GM21447 (cell line): ENCODE measurements around the gene TRAPPC14.
A peak's percentile ranks its signal among the peaks of the same experiment; 100 is the strongest.

Experiments
- ATAC-seq: cut with Tn5 transposase; IDR thresholded peaks from one replicate; pipeline ENCODE4 v1.9.1; 2021; ENCODE audit not compliant: unreplicated experiment

TRAPPC14 gene

DNA sequence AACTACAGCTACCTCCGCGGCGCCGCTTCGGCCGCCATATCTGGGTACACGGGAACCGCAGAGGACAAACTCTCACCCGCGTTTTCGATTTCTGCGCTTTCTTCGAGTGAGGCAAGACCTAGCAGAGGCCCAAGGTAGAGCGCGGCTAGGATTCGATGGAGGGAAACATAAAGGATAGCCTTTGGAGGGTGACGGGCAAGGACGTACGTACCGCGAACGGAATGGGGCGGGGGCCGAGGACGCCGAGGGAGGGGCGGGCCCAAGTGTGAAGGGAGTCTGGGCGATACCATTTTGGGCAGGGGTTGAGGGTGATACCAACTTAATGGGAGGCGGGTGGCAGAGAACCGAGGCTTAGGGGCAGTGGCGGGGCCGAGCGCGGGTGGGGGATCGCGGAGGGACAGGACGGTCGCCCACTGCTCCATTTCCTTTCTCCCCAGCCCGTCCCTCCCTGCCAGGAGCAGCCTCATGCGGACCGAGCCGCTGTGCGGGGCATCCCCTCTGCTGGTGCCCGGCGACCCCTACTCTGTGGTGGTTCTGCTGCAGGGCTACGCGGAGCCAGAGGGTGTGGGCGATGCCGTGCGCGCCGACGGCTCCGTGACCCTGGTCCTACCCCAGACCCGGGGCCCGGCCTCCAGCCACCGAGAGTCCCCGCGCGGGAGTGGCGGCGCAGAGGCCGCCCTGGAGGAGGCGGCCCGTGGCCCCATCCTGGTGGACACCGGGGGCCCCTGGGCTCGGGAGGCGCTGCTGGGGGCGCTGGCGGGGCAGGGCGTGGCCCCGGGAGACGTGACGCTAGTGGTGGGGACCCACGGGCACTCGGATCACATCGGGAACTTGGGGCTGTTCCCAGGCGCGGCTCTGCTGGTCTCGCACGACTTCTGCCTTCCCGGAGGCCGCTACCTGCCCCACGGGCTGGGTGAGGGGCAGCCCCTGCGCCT lies 31.3 kb downstream of the TRAPPC14 start, which contains the start of gene MBLAC1:
MBLAC1 (plus strand) TSS at position 37 of the 935 bp plus-strand sequence; CDS start at position 466, 429 bp downstream.
- peak; percentile 68 for ATAC-seq

DNA sequence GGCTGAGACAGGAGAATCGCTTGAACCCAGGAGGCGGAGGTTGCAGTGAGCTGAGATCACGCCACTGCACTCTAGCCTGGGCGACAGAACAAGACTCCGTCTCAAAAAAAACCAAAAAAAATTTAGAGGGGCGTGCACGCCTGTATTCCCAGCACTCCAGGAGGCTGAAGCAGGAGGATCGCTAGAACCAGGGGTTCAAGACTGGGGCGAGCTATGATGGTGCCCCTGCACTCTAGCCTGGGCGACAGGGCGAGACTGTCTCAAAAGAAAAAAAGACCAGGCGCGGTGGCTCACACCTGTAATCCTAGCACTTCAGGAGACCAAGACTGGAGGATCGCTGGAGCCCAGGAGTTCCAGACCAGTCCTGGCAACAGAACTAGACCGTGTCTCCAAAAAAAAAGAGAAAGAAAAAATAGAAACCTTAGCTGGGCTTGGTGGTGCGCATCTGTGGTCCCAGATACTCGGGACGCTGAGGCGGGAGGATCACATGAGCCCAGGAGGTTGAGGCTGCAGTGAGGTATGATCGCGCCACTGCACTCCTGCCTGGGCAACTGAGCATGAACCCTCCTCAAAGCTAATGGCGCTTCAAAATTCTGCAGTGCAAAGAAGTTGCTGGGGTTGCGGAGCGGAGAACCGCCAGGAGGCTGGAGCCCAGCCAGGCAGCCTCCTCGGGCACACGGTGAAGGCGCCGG lies 32.1 kb downstream of the TRAPPC14 start:
- no peak for ATAC-seq

DNA sequence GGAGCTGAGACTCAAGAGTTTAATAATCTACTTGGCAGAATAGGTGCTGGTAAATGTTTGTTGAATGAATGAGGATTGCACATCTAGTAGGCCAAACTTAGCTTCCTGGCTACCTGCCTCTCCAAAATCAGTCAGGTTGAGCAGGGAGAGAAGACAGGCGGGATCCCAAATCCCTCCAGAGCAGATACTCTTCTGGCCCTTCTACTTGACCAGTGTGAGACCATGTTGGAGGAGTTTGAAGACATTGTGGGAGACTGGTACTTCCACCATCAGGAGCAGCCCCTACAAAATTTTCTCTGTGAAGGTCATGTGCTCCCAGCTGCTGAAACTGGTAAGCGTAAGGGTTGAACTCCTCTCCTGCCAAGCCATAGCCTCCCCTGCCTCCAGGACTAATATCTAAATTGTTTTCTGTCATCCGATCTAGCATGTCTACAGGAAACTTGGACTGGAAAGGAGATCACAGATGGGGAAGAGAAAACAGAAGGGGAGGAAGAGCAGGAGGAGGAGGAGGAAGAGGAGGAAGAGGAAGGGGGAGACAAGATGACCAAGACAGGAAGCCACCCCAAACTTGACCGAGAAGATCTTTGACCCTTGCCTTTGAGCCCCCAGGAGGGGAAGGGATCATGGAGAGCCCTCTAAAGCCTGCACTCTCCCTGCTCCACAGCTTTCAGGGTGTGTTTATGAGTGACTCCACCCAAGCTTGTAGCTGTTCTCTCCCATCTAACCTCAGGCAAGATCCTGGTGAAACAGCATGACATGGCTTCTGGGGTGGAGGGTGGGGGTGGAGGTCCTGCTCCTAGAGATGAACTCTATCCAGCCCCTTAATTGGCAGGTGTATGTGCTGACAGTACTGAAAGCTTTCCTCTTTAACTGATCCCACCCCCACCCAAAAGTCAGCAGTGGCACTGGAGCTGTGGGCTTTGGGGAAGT lies 34.0 kb downstream of the TRAPPC14 start:
- no peak for ATAC-seq

DNA sequence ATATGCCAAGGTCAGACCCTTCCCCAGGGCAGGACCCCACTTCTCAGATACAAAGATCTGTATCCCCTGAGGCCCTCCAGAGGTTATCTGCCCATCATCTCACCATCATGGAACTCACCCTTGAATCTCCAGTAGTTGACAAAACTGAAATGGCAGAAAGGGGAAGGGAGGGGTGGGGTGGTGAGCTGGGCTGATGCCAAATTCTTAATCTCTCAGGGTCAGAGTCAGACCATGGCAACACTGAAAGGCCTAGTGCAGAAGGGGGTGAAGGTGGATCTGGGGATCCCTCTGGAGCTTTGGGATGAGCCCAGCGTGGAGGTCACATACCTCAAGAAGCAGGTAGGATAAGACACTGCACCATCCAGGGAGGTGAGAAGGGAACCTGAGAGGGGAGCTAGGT lies 36.0 kb downstream of the TRAPPC14 start:
- no peak for ATAC-seq

DNA sequence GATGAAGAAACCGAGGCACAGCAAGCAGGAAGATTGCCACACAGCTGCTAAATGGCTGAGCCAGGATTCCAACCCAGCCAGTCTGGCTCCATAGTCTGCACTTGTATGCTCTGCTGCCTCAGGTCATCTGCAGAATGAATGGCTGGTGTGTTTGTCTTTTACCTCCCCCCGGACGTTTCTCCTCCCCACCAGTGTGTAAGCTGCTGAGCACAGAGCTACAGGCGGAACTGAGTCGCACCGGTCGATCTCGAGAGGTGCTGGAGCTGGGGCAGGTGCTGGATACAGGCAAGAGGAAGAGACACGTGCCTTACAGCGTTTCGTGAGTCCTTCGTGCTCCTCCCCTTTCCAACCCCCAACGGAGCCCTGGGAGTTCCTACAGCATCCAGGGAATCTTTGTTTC lies 36.5 kb downstream of the TRAPPC14 start:
- ATAC-seq: no peak

GRCh38 chr7:100120733-100121036 lies 37.8 kb downstream of the TRAPPC14 start:
- ATAC-seq: no peak

DNA sequence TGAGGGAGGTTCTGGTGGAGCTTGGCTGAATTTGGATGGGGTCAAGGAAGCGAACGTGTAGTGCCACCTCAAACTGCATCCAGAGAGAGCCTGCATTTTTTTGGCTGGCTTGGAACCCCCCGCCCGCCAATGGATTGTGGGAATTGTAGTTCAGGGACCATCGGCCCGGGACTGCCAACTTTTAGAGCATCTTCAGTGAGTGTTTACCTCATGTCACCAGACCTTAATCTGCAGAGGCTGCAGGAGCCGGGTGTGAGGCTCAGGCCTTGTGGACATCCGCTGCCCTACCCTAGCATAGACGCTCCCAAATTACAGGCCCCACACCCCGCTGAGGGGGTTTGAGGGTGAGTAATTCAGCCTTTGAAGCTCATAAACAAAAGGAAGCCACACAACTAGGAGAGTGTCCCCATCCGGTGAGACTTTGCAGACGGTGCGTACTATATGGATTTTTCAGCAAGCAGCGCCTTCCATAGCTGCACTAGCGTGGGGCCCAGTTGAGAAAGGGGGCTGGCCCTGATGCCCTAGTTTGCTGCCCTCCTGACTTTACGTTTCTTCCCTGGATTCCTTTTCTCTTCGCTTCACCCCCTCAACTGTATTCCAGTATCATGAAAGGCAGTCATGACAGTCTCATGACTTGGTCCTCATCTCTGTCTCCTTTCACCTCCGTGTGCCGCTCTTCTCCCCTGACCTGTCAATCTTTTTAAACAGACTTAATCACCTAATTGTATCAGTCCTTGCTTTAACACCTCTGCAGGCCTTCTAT lies 38.4 kb downstream of the TRAPPC14 start:
- peak; percentile 29 for ATAC-seq

DNA sequence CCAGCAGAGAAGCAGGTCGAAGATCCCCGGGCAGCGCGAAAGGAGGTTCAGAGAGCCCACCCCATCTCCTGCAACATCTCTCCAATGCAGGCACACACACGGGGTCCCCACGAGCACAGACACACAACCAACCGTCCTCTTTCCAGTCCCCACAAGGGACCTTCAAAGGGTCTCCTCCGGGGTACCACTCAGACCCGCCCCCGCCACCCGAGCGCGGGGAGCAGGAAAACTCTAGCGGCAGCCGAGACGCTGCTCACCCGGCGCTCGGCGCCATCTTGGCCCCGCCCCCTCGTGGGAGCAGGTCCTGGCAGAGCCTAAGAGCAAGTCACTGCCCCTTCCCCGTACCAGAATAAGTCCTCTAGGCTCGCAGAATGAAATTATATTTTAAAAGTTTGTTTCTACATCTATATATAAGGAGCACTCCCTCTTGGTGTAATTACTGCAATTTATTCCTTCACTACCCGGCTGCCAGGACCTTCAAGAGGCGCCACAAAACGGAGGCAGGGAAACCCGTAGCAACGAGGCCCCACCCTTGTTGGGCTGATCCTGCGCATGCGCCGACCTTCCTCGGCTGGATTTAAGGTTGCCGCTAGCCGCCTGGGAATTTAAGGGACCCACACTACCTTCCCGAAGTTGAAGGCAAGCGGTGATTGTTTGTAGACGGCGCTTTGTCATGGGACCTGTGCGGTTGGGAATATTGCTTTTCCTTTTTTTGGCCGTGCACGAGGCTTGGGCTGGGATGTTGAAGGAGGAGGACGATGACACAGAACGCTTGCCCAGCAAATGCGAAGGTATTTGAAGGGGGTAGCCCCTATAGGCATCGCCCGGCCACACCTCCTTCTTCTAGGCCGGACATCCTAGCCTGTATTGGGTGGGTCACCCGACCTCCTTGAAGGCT lies 39.2 kb downstream of the TRAPPC14 start, which contains the start of the genes CNPY4 and TAF6:
CNPY4 (plus strand) TSS at position 563 of the 898 bp plus-strand sequence; CDS start at position 674, 111 bp downstream.
TAF6 (minus strand) TSS at position 287 of the 898 bp plus-strand sequence. CDS start 5,149 bp downstream, outside the sequence.
- ATAC-seq: peak; percentile 68

- ATAC-seq: no peak
Observed at GRCh38 chr7:100118388-100119071, 40.0 kb downstream of the TRAPPC14 start.

DNA sequence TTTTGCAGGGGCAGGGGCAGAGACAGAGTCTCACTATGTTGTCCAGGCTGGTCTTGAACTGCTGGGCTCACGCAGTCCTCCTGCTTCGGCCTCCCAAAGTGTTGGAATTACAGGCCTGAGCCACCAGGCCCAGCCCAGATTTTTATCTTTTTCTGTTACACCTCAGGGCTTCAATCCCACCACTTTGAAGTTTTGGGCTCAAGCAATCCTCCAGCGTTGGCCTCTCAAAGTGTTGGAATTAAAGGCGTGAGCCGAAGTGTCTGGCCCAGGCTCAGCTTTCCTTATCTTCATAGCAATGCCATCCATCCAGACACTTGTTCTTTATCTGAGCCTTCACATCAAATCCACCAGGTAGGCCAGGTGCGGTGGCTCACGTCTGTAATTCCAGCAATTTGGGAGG lies 43.5 kb downstream of the TRAPPC14 start:
- no peak for ATAC-seq

- no peak for ATAC-seq
Observed at GRCh38 chr7:100111914-100112313, 46.6 kb downstream of the TRAPPC14 start.

GRCh38 chr7:100111156-100111555 lies 47.4 kb downstream of the TRAPPC14 start:
- no peak for ATAC-seq

DNA sequence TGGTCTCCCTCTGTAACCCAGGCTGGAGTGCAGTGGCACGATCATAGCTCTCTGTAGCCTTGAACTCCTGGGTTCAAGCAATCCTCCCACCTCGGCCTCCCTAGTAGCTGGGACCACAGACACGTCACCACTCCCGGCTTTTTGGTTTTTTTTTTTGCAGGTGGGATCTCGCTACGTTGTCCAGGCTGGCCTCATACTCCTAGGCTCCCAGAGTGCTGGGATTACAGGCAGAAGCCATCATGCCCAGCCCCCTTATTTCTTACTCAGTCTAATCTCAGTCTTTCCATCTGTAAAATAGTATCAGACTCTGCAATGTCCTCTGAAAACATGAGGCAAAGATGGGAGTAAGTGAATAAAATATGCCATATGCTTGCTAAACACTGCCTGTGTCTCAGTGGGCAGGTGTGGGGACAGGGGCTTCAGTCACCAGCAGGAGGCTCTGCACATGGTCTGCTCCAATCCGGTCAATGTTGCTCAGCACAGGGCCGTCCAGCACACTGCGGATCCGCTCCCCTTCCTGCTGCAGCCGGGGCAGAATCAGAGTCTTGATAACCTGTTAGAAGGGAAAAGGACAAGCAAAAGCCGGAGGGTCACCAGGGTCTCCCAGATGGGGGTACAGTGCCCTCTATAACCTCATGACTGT lies 48.9 kb downstream of the TRAPPC14 start:
- ATAC-seq: no peak

- ATAC-seq: no peak
Observed at GRCh38 chr7:100107890-100108289, 50.6 kb downstream of the TRAPPC14 start.

DNA sequence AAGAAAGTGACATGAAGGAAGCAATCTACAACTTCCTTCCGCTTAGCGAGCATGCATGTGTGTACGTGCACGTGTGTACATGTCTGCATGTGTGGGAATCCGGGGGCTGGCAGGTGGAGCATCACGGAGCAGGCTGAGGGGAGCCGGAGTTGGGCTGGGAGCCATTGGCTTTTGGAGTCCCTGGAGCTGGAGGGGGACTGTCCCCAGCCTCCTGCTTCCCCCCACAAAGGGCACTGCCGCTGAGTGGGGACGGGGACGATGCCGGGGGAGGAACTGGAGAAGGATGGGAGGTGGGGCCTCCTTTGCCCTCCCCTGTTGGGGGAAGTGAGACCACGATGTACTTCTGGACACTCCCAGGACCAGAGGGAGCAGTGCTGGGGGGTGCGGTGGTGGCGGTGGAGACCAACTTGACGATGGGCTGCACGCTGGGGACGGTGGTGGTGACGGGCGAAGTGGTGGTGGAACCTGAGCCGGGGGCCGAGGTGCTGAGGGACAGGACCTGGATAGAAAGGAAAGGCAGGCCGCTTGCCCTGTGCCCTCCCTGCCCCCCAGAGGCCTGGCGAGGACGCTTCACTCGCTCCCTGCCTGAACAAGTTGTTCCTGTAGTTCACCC lies 51.3 kb downstream of the TRAPPC14 start:
- no peak for ATAC-seq

DNA sequence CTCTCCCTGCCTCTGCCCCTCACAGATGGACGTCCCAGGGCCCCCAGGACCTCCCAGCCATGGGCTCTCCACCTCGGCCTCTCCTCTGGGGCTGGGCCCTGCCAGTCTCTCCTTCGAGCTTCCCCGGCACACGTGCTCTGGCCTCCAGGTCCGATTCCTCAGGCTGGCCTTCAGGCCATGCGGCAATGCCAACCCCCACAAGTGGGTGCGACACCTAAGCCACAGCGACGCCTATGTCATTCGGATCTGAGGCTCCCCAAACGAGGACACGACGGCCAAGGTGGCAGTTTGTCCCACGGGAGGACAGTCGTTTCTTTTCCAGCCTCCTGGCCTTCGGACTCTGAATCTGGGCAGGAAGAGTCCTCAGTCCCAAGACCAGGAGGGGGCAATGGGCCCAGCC lies 51.9 kb downstream of the TRAPPC14 start:
- ATAC-seq: no peak

DNA sequence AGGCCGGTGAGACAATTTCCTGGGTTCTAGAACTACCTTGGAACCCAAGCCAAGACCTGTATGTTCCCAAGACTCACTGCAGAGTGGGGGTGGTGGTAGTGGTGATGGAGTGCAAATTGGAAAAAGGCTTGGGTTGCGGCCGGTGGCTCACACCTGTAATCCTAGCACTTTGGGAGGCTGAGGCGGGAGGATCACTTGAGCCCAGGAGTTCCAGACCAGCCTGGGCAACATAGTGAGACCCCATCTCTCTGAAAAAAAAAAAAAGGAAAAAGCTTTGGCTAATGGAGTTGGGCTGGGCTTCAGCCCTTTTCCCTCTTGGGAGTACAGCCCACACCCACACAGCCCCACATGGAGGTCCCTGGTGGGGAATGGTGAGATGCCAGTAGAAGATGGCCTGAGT lies 53.0 kb downstream of the TRAPPC14 start:
- ATAC-seq: no peak
